Superior temporal gyrus (tissue), 1 donor: ENCODE results near the gene WDR62.
"Not testable (repeated sequence)": the region's sequence is repeated elsewhere in the genome, so short reads cannot be mapped to it uniquely, and the experiment has no call there.

ENCODE experiments used
- DNase-seq: peaks from one replicate; pipeline ENCODE4 v3.0.0-alpha.2; 2016; ENCODE audit errors: extremely low spot score

WDR62 gene

GRCh38 chr19:36110487-36111199 lies 55.9 kb downstream of the WDR62 start, which contains the start of gene OVOL3:
TSS of gene OVOL3 (plus strand) at chr19:36111143. CDS start at chr19:36111203, 60 bp downstream.
- no peak for DNase-seq

DNA sequence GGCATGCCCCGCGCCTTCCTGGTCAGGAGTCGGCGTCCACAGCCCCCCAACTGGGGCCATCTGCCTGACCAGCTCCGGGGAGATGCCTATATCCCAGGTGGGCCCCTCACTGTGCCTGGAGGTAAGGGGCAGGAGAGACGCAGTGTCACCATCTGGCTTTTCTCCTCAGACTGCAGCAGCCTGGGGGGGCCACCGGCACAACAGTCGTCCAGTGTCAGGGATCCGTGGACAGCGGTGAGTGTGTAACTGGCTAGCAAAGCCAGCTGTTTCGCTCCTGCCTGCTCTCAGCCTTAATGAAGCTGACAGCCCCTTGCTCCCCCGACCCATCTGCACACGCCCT lies 56.5 kb downstream of the WDR62 start:
- DNase-seq = no peak

DNA sequence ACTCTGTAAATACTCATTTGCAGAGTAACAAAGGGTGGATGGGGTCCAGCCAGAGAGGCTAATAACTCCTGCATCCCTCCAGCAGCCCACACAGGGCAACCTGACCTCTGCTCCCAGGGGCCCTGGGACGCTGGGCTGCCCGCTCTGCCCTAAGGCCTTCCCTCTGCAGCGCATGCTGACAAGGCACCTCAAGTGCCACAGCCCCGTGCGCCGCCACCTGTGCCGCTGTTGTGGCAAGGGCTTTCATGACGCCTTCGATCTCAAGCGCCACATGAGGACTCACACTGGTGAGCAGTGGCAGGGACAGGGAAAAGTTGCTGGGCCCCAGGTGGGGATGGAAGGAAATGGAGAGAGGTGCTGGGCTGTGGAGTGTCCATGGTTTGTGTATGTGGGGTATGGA lies 58.0 kb downstream of the WDR62 start:
- no peak for DNase-seq

GRCh38 chr19:36113425-36113824 lies 58.7 kb downstream of the WDR62 start:
- DNase-seq = no peak

DNA sequence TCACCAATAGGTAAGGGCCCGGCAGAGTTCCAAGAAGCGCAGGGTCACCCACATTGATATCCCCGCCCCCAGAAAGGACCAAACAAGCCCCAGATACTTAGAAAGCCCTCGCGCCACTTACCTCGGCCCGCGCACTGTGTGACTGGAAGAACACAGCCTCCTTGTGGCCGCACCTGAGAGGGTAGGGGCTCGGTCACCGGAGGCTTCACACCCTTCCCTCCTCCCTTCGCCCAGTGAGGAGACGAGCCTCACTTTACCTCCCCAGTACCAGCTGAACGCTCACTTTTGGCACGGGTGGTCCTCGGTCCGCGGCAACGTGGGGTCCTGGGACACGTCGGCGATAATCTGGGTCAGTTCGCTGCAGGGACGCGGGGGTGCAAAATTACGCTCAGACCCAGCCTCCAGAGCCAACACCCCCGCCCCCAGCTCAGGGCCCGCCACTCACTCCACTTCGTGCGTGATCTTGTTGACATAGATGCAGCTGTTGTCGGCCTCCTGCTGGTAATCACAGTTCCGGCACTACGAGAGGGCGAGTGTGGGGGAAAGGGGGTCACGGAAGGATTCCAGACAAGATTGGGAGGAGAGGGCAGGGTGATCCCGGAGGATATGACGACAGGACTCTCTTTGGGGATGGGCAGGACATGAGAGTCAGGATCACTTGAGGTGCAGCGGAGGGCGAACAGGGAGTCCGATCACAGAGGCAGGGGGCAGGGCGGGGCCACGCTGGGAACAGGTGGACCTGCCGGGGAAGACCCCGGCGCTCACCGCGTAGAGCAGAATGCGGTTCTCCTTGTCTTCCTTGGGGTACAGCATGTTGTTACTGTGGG lies 59.4 kb downstream of the WDR62 start:
- DNase-seq = no peak

DNA sequence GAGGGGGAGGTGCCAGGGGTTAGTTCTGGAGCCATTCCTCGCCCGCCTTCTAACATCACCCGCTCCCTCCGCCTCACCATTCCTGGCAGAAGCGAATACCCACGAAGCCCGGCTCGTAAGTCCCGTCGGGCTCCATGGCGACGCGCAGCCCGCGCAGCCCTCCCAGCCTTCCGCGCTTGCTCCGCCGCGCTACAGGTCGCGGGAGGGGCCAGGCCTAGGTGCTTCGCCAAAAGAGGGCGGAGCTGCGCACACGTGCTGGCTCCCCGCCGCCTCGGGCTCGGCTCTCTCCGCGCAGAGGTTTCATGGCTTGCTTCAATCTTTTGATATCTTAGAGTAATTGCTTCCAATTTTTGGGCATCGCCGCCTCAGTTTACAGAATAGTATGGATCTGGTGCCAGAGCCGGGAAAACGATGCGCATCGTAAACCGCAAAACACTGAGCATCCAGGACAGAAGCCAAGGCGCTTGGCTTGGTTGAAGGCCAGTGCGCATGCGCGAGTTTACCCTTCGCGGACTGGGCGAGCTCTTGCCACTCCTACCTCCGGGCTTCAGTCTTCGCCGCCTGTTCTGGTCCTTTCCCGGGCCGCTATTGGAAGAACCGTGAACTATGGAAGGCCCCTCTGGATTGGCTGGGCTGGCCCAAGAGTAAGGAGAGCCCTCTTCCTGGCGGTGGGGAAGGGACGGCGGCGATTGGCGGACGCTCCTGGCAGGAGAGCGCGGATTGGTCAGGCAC lies 60.2 kb downstream of the WDR62 start, which contains the start of gene POLR2I:
POLR2I (minus strand) TSS at position 155 of the 732 bp plus-strand sequence; CDS start at position 136, 19 bp downstream.
- peak; percentile 100 for DNase-seq

- no peak for DNase-seq
These were observed 61.0 kb downstream of the WDR62 start, which contains the start of gene TBCB for GRCh38 chr19:36115453-36116343. TSS of gene TBCB (plus strand) at chr19:36115468. CDS start at chr19:36115561, 93 bp downstream.

DNA sequence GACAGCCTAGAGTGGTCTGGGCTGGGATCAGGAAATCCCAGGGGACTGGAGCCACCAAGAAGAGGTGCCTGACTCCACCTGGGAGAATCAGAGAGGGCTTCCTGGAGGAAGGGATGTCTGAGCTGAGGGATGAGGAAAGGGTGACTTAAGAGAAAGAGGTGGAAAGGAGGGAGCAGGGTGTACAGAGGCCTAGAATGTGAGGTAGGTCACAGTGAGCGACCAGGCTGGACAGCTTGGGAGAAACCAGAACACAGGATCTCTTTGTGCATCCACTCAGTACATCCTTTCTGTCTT lies 61.6 kb downstream of the WDR62 start:
- DNase-seq = no peak

DNA sequence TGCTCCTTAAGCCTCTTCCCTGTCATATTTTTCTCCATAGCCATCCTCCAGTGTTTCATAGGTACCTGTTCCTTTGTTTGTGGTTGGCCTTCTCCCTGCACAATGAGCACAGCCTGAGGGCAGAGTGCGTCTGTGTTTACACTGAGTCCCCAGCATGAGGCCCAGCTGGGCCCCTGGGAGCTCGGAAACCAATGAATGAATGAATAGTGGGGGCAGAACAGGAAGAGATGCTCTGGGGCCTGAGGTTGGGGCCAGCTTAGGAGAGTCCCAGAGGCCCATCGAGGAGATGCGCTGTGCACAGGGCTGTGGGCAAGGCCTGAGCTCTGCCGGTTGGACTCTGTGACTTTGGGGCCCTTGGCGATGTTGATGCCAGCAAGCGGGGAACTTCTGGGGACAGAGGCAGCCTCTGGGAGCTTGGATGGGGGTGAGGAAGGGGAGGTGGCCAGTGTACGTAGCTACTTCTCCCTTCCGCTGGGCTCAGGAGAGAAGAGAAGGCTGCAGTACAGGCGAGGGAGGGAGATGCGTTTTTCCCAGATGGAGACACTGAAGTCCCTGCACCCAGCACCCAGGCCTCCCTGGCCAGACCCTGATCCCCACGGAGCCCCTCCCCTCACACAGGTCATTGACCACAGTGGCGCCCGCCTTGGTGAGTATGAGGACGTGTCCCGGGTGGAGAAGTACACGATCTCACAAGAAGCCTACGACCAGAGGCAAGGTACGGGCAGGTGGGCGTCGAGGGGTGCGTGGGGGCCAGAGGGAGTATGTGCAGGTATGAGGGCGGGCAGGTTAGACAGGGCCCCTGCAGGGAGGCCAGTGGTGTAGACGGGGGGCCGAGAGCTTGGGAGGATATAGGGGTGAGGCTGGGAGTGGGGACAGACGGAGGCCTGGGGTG lies 65.6 kb downstream of the WDR62 start:
- DNase-seq = no peak

GRCh38 chr19:36120984-36121358 lies 66.3 kb downstream of the WDR62 start:
- no peak for DNase-seq

GRCh38 chr19:36121486-36122124 lies 66.9 kb downstream of the WDR62 start:
- no peak for DNase-seq

GRCh38 chr19:36125557-36125956 lies 70.9 kb downstream of the WDR62 start:
- DNase-seq = no peak

DNA sequence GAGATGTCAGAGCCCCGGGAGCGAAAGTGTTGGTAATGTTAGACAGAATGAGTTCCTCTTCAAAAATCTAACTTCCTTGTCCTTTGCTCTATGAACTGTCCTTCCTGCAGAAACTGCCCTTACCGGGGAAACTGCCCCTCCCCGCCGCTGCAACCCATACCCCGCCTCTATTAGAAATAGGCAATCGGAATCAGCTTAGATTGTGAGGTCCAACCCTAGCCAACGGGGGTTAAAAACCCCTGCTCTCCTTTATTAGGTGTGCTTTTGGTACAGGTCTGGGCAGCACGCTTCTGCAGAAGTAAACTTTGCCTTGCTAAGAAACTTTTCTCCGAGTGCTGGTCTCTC lies 73.7 kb downstream of the WDR62 start:
- DNase-seq = no peak

- not testable (repeated sequence) for DNase-seq
These were observed 76.5 kb downstream of the WDR62 start for GRCh38 chr19:36131221-36131620.

DNA sequence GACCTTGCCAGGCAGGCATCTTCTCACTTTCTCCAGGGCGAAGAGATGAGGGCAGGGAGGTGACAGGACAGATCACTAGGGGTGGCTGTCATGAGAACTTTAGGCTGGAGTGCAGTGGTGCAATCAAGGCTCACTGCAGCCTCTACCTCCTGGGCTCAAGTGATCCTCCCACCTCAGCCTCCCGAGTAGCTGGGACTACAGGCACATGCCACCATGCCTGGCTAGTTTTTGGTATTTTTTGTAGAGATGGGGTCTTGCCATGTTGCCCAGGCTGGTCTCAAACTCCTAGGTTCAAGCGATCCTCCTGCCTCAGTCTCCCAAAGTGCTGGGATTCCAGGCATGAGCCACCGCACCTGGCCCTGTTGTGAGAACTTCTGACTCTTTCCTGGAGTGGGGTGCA lies 80.2 kb downstream of the WDR62 start:
- not testable (repeated sequence) for DNase-seq

GRCh38 chr19:36136964-36137686 lies 82.4 kb downstream of the WDR62 start:
- no peak for DNase-seq

DNA sequence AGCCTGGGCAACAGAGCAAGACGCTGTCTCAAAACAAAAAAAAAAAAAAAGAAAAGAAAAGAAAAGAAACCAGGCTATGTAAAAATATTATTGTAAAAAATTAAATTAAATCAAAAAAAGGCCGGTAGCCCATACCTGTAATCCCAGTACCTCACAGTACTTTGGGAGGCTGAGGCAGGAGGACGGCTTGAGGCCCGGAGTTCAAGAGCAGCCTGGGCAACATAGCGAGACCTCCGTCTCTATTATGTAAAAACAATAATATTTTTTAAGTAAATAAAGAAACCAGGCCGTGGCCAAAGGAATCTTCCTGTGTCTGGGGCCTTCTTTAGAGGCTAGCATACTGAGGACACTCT lies 84.4 kb downstream of the WDR62 start:
- no peak for DNase-seq

DNA sequence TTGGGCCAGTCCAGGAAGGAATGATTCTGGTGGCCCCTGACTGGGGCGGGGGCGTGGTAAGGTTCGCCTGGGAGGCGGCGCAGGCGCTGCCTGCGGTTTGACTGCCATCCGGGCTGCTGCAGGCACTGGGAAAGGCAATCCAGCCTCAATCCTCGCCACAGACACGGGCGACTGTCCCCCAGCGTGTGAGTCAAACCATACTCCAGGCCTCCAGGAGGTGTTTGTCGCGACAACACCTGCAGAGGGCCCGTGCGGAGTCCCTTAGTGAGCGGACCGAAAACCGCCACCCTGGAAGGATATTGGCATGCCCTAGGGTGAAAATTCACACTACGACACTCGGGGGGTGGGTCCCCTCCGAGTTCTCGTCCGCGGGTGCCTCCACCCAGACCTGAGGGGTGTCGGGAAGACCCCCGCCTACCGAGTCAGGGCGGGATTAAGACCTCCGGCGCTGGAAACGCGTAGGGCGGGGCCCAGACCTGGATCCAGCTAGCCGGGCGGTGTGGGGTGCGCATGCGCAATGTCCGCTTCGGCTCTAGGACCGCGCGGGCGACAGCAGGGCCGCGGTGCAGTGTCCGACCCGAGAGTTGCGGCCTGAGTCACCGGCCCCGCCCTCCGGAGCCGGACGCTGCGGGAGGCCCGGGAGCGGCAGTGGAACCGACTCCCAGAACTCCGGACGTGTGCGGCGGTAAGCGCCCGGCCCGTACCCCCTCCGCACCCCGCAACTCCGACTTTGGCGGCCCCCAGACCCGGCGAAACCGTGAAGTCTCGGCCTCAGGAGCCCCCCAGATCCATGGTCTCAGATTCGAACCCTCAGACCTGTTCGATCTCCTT lies 85.0 kb downstream of the WDR62 start, which contains the start of gene CAPNS1:
CAPNS1 (plus strand) TSS at position 594 of the 831 bp plus-strand sequence. CDS start 946 bp downstream, outside the sequence.
- DNase-seq = peak; percentile 98
